ENCODE measurements around the gene ABCC6. TPM values are rescaled to one million over a fixed set of nuclear protein-coding genes. Genes with fewer than 3 reads are reported as not detected.

ABCC6 gene
- total and polyA plus RNA-seq, 10 of the 15 experiments (the other 5 are each of a cell fraction or from before 2014, with no cell fraction given) = 0.05 to 0.13 (median 0.06) TPM; not detected in 5

- H3K79me2 ChIP-seq (ENCODE audit: control insufficient read depth, insufficient read depth, low read length) = no peaks in the 10 kb centered on the region
- no peak overlapping the region for H3K27ac ChIP-seq (ENCODE audit: control insufficient read depth, insufficient read depth)
- intact Hi-C loops (cut with micrococcal nuclease; ENCODE audit: unreplicated experiment) = no loop called here
- ATAC-seq = no peak
- ChIA-PET CTCF (interaction anchor here (1.0 to 1.5 kb wide), 2 partner anchors 26 to 368 kb away, joined by 4 read pairs; no protein-coding TSS in a partner anchor), SMC1A (ENCODE audit: uncharacterized antibody, unreplicated experiment) (no interaction called here), POLR2A (no interaction called here), RAD21 (ENCODE audit: unreplicated experiment) (no interaction called here)
- no peak overlapping the region for H3K9ac ChIP-seq (ENCODE audit: control insufficient read depth, insufficient read depth, low read length)
- no peak for FAIRE-seq
- DNase-seq (ENCODE audit: low read depth, low spot score) = no peak
- in situ Hi-C loops (cut with MboI) = loop anchor here (5.0 kb wide), 1 partner anchor 412 kb away; no protein-coding TSS in a partner anchor
- TF ChIP-seq CHD4 (IDR thresholded peaks at IDR 0.05) = no peak
- TF ChIP-seq YBX1 (IDR thresholded peaks at IDR 0.05) = no peak
- no peak for TF ChIP-seq KDM1A (IDR thresholded peaks at IDR 0.05; ENCODE audit: borderline replicate concordance)
- no peak for TF ChIP-seq PAX5 (IDR thresholded peaks at IDR 0.05; ENCODE audit: borderline replicate concordance, low read depth, low read length)
- TF ChIP-seq GATAD2B (conservative IDR thresholded peaks at IDR 0.05; ENCODE audit: low read depth) = no peak
- TF ChIP-seq, protein P1, sequence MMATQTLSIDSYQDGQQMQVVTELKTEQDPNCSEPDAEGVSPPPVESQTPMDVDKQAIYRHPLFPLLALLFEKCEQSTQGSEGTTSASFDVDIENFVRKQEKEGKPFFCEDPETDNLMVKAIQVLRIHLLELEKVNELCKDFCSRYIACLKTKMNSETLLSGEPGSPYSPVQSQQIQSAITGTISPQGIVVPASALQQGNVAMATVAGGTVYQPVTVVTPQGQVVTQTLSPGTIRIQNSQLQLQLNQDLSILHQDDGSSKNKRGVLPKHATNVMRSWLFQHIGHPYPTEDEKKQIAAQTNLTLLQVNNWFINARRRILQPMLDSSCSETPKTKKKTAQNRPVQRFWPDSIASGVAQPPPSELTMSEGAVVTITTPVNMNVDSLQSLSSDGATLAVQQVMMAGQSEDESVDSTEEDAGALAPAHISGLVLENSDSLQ (IDR thresholded peaks at IDR 0.05) = no peak
- no peak for TF ChIP-seq NR2C1 (IDR thresholded peaks at IDR 0.05)
- TF ChIP-seq ZNF622 (IDR thresholded peaks at IDR 0.05) = no peak
- WGBS (ENCODE audit: insufficient coverage, insufficient replicate concordance, low lambda C conversion rate, missing lambda C conversion rate) = 56% methylated on average over 13 of the region's 13 CpGs
- H3K9me3 ChIP-seq (replicated peaks; ENCODE audit: control insufficient read depth, insufficient read depth, low read length) = no peaks in the 10 kb centered on the region
- no peaks in the 10 kb centered on the region; a peak in 1 of 4 replicates for H3K27me3 ChIP-seq (replicated peaks in 1 of 2; ENCODE audit: control insufficient read depth in 2 of 2, insufficient read depth in 2 of 2, low read length in 1 of 2)
- no TSS peak for BruUV-seq (replicated peaks)
- H3K4me3 ChIP-seq = no peak overlapping the region
- H2AFZ ChIP-seq (ENCODE audit: control insufficient read depth, low read depth, low read length) = no peak overlapping the region
- H4K20me1 ChIP-seq (ENCODE audit: control insufficient read depth, insufficient read depth) = no peaks in the 10 kb centered on the region
- no peaks in the 10 kb centered on the region for H3K36me3 ChIP-seq (ENCODE audit: control insufficient read depth in 2 of 2, insufficient read depth in 2 of 2, low read length in 1 of 2)
- no peaks in the 10 kb centered on the region for H3K4me1 ChIP-seq (ENCODE audit: control insufficient read depth, insufficient read depth, low read length)
- H3K4me2 ChIP-seq (ENCODE audit: control insufficient read depth, insufficient read depth) = no peak overlapping the region
These were observed 34.5 kb downstream of the ABCC6 start for GRCh38 chr16:16188827-16189226.

Measured in GM12878 (cell line).